Pancreas (tissue), 10 donors: ENCODE measurements around the gene ACKR2. TPM values are rescaled to one million over a fixed set of nuclear protein-coding genes. Genes with fewer than 3 reads are reported as not detected.

Experiments
- ATAC-seq, 4 donors: fragments of 200-7000 bp; cut with Tn5 transposase; one replicate each; pipeline versions ENCODE4 v1.8.0 to v1.9.1; 2020; ENCODE audit warnings: mild to moderate bottlenecking in 4 of 4, moderate library complexity in 4 of 4
- DNase-seq, 6 donors: peaks; one replicate each; pipeline ENCODE4 v3.0.0-alpha.2; 2020
- FAIRE-seq: peaks from 2 replicates; lab custom pipeline; 2012; peaks lifted over from hg19 to GRCh38; lab: Jason Lieb, UNC
- H3K27ac ChIP-seq, 4 donors: fragments of 200-600 bp; sonication (generic); 1 replicate in 3 of 4; 2 replicates in 1 of 4; pipeline versions ENCODE4 v1.5.0 to v1.8.0; 2020
- H3K27me3 ChIP-seq, 4 donors: fragments of 200-600 bp; one replicate each; pipeline ENCODE4 v1.8.0; 2021
- H3K36me3 ChIP-seq, 3 donors: fragments of 200-600 bp; sonication (generic) in 1 of 3; one replicate each; pipeline versions ENCODE4 v1.5.0 to v1.8.0; 2020 to 2021
- H3K4me1 ChIP-seq, 3 donors: fragments of 200-600 bp; one replicate each; pipeline ENCODE4 v1.8.0; 2021
- H3K4me3 ChIP-seq, 4 donors: fragments of 200-600 bp; sonication (generic) in 2 of 4; one replicate each; pipeline versions ENCODE4 v1.5.0 to v1.8.0; 2020 to 2021
- H3K9me3 ChIP-seq, 4 donors: fragments of 200-600 bp; one replicate each; pipeline ENCODE4 v1.8.0; 2021
- CTCF ChIP-seq, 4 donors: fragments of 200-600 bp; sonication (generic) in 3 of 4; IDR thresholded peaks; one replicate each; pipeline versions ENCODE4 v1.5.0 to v1.8.0; 2021; ENCODE audit warnings: antibody characterized with exemption in 4 of 4
- WGBS, 2 donors: extraction: QIAGEN DNeasy Blood & Tissue Kit; methylation state at CpG; one replicate each; pipeline ENCODE4 v1.1.7; 2013; 5-methylcytosine and 5-hydroxymethylcytosine counted together
- intact Hi-C, 3 donors: fragments of 100-400 bp; cut with DNase I; formaldehyde crosslinking; loops; one replicate each; pipeline versions ENCODE4 v1.11.1 to v1.14.2; 2022
- polyA plus RNA-seq, 2 donors: library from polyadenylated mRNA; stranded (reverse); fragments of 200-250 nt; gene quantifications; one replicate each; pipeline ENCODE4 v1.2.3, GENCODE V29; 2013
- total RNA-seq, 6 donors: library from RNA; stranded (reverse); fragmentation: NEBNext Ultra II Directional in 4 of 6; extraction: Animal tissue kit (Norgen Biotek cat#: 25700) in 4 of 6; gene quantifications; one replicate each; pipeline versions ENCODE4 v1.2.1 to v1.2.4, GENCODE V29; 2021 to 2023
- donor health status: healthy with polysubstance abuse.
- donor health status: DM: no; HTN: no; CAD: no; lungs with moderate emphysema.
- donor health status: DM: no; HTN: no; CAD: no.
- donor health status: control.
- donor health status: control.
- donor health status: Bipolar disorder and iron deficiency.
- donor health status: DM: yes; HTN: yes; CAD: no.
- donor health status: DM: no; HTN: no; CAD: no.
- donor health status: DM: no; HTN: no; CAD: no.
- donor health status: DM: yes; HTN: yes; CAD: no.

The ACKR2 gene
- total and polyA plus RNA-seq, 8 donors = 0.09 to 1.7 (median 0.84) TPM

DNA sequence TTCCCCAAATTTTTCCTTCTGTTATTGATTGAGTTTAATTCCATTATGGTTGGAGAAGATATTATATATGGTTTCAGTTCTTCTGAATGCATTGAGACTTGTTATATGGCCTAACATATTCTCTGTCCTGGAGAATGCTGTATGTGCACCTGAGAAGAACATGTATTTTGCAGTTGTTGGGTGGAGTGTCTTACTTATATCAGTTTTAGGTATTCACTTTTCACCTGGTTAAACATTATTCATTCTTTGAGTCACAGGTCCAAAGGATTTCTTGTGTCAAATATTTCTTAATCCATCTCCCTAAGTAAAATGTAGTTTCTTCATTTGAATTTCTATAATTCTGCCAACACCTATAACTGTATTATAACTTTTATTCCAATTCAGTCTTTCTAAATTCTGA, 17.8 kb downstream of the ACKR2 start:
- Histone ChIP-seq H3K9me3 (no peaks in the 10 kb centered on the region), H3K4me3 (no peak overlapping the region), H3K27ac (no peak overlapping the region), H3K27me3 (no peaks in the 10 kb centered on the region), H3K36me3 (no peaks in the 10 kb centered on the region), H3K4me1 (no peaks in the 10 kb centered on the region)
- ATAC-seq (no peak), DNase-seq (no peak), FAIRE-seq (no peak)
- intact Hi-C loops = no loop called here
- TF ChIP-seq CTCF (IDR thresholded peaks at IDR 0.05) = no peak

- DNase-seq = no peak
- no peak overlapping the region for H3K27ac ChIP-seq
- no peaks in the 10 kb centered on the region for H3K4me1 ChIP-seq
- H3K4me3 ChIP-seq = no peak overlapping the region
- no peak for FAIRE-seq
- 82 to 91% methylated on average over 4 of the region's 4 CpGs for WGBS, 2 donors
- H3K27me3 ChIP-seq = no peaks in the 10 kb centered on the region
- ATAC-seq = no peak
- TF ChIP-seq CTCF (IDR thresholded peaks at IDR 0.05) = no peak
- no peaks in the 10 kb centered on the region for H3K36me3 ChIP-seq
- intact Hi-C loops = no loop called here
- H3K9me3 ChIP-seq = no peaks in the 10 kb centered on the region
Observed at GRCh38 chr3:42827654-42828053, 18.4 kb downstream of the ACKR2 start.

GRCh38 chr3:42829083-42829627, 19.9 kb downstream of the ACKR2 start:
- H3K9me3 ChIP-seq = no peaks in the 10 kb centered on the region
- FAIRE-seq (no peak), ATAC-seq (no peak), DNase-seq (no peak)
- TF ChIP-seq CTCF (IDR thresholded peaks at IDR 0.05) = no peak
- H3K36me3 ChIP-seq = no peaks in the 10 kb centered on the region
- H3K4me1 ChIP-seq = no peaks in the 10 kb centered on the region
- H3K27me3 ChIP-seq = no peaks in the 10 kb centered on the region
- no peak overlapping the region for H3K4me3 ChIP-seq
- WGBS, 2 donors = 80 to 97% methylated on average over 5 of the region's 5 CpGs
- intact Hi-C loops = no loop called here
- no peak overlapping the region for H3K27ac ChIP-seq

DNA sequence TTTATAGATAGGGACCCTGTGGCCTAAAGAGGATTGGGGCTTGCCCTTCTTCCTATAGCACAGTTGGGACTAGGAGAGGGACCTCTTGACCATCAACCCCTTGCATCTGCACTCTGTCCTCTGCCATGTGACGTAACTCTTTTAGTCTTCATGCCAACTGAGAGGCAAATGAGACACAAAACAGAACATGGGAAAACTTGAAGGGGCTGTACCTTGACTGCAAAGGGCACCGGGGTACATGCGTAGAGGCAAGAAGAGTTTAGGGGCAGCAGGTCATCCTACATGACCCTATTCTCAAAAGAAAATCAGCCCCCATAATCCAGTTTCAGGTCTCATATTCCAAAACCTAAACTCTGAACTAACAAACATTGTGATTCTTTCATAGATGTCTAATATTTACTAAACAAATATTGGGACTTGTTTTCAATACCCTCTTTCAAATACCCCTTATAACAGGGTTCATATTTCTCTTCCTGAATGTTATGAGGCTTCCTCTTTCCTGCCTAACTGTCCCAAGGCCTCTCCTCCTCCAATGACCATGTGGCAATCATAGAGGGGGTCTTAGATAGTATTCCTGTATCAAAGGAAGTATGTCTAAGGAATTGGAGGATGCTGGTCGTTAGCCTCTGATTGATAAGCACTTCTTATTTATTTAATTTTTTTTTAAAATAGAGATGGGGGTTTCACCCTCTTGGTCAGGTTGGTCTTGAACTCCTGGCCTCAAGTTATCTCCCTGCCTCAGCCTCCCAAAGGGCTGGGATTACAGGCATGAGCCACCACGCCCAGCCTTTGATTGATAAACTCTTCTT, 20.6 kb downstream of the ACKR2 start:
- no peaks in the 10 kb centered on the region for H3K27me3 ChIP-seq
- intact Hi-C loops = loop anchor here in 1 of 3 donors (5.0 kb wide), 1 partner anchor 48 kb away; no protein-coding TSS in a partner anchor
- H3K9me3 ChIP-seq = no peaks in the 10 kb centered on the region
- FAIRE-seq (no peak), DNase-seq (no peak), ATAC-seq (no peak)
- H3K36me3 ChIP-seq = no peaks in the 10 kb centered on the region
- H3K27ac ChIP-seq = no peak overlapping the region
- no peak for TF ChIP-seq CTCF (IDR thresholded peaks at IDR 0.05)
- H3K4me1 ChIP-seq = no peaks in the 10 kb centered on the region
- 69 to 76% methylated on average over 5 of the region's 5 CpGs for WGBS, 2 donors
- H3K4me3 ChIP-seq = no peak overlapping the region
